NCI-H748 (cell line): ENCODE results near the gene MUC2.

Experiments used
- DNase-seq: peaks from one replicate; lab custom pipeline; 2025; ENCODE audit not compliant: unreplicated experiment; lab: John Stamatoyannopoulos, UW

Gene MUC2

GRCh38 chr11:1085440-1086170 is 10.9 kb downstream of the MUC2 start:
- no peak for DNase-seq

GRCh38 chr11:1086171-1087102 is 11.8 kb downstream of the MUC2 start:
- DNase-seq, result no peak

GRCh38 chr11:1087279-1087960 is 12.7 kb downstream of the MUC2 start:
- DNase-seq, result no peak

- DNase-seq, result peak; percentile 26
Observed at GRCh38 chr11:1087961-1088926, 13.6 kb downstream of the MUC2 start.

- DNase-seq, result no peak
Observed at GRCh38 chr11:1088927-1089737, 14.5 kb downstream of the MUC2 start.

- no peak for DNase-seq
Observed at GRCh38 chr11:1089738-1090599, 15.3 kb downstream of the MUC2 start.

GRCh38 chr11:1090600-1091331 is 16.1 kb downstream of the MUC2 start:
- no peak for DNase-seq

GRCh38 chr11:1091332-1092083 is 16.8 kb downstream of the MUC2 start:
- no peak for DNase-seq

- no peak for DNase-seq
Observed at GRCh38 chr11:1092145-1092670, 17.5 kb downstream of the MUC2 start.

- no peak for DNase-seq
Observed at GRCh38 chr11:1092919-1093318, 18.2 kb downstream of the MUC2 start.

- no peak for DNase-seq
Observed at GRCh38 chr11:1099519-1100355, 25.1 kb downstream of the MUC2 start.

- DNase-seq, result no peak
Observed at GRCh38 chr11:1100417-1101245, 26.0 kb downstream of the MUC2 start.

GRCh38 chr11:1101318-1102089 is 26.8 kb downstream of the MUC2 start:
- DNase-seq, result no peak

- DNase-seq, result no peak
Observed at GRCh38 chr11:1102221-1102971, 27.7 kb downstream of the MUC2 start.
